Esophagus squamous epithelium (tissue), 4 donors: ENCODE results near the gene NOS2.

Experiments
- CTCF ChIP-seq, 6 experiments: fragments of 450-650 bp in 4 of 6; fragments of 200-600 bp in 2 of 6; sonication (generic) in 2 of 6; IDR thresholded peaks; one replicate each; pipeline ENCODE4 v1.5.1; 2016 to 2019; ENCODE audit warnings: antibody characterized with exemption in 6 of 6, mild to moderate bottlenecking in 4 of 6, moderate library complexity in 4 of 6
- POLR2A ChIP-seq, 4 donors: fragments of 450-650 bp; IDR thresholded peaks; one replicate each; pipeline ENCODE4 v1.6.1; 2017; ENCODE audit warnings: antibody characterized with exemption in 4 of 4, mild to moderate bottlenecking in 4 of 4, moderate library complexity in 3 of 4

GRCh38 chr17:27747462-27748359 is 52.6 kb downstream of the NOS2 start:
- TF ChIP-seq CTCF (IDR thresholded peaks at IDR 0.05): peak in 1 of 6 experiments; percentile 30
- TF ChIP-seq POLR2A (IDR thresholded peaks at IDR 0.05): no peak
